ENCODE data around the gene FGF14. TPM values are rescaled to one million over a fixed set of nuclear protein-coding genes. Genes with fewer than 3 reads are reported as not detected.

Gene FGF14
- under 0.01 and 0.07 TPM in 2 replicates for total RNA-seq (2014; rRNA removed; shearing (Covaris generic))

DNA sequence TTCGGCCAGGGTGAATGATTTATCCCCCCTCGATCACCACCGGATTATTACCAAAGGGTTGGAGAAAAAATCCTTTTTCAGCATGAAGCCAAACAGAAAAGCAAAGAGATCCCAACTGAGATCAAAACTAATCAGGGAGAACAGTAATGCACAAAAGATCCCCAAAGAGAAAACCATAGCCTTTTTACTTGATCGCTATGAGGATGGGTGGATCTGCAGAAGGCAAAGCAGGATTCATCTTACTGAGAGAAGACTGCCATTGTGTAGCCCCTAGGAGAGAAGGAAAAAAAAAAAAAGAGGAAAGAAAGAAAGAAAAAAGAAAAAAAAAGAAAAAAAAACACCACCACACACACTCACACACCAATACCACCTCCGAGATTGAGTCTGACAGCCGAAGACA lies at the start of gene FGF14:
FGF14 (minus strand) TSS at position 283 of the 400 bp plus-strand sequence.
- no peak for DNase-seq (ENCODE audit: low spot score)

DNA sequence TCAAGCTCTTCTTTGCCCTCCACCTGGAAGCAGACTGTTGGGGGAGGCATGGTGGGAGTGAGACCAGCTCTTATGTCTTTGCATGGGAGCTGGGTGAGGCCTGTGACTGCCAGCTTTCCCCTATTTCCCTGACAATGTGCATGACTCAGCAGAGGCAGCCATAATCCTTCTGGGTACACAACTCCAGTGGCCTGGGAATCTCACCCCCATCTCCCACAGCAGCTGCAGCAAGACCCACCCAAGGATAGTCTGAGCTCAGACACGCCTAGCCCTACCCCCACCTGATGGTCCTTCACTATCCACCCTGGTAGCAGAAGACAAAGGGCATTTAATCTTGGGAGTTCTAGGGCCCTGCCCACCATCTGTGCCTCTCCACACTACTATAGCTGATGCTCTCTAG lies 41.4 kb upstream of the FGF14 start:
- DNase-seq (ENCODE audit: low spot score) = no peak

DNA sequence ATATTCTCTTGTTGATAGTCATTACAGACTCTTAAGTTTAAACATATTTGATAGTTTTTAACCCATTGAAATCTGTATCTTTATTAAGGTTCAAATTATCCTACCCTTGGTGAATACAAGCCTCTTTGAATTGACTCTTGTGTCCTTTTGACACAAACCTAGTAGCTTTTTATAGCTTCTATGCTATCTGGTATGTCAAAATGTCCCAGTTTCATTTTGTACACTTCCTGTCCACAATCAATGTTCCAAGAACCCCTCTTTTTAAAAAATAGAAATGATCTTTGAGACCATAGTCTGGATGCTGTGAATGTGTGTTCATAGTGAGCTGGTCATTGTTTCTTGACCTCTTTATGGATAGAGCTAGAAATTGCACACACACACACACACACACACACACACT lies 39.2 kb upstream of the FGF14 start:
- DNase-seq (ENCODE audit: low spot score) = no peak

DNA sequence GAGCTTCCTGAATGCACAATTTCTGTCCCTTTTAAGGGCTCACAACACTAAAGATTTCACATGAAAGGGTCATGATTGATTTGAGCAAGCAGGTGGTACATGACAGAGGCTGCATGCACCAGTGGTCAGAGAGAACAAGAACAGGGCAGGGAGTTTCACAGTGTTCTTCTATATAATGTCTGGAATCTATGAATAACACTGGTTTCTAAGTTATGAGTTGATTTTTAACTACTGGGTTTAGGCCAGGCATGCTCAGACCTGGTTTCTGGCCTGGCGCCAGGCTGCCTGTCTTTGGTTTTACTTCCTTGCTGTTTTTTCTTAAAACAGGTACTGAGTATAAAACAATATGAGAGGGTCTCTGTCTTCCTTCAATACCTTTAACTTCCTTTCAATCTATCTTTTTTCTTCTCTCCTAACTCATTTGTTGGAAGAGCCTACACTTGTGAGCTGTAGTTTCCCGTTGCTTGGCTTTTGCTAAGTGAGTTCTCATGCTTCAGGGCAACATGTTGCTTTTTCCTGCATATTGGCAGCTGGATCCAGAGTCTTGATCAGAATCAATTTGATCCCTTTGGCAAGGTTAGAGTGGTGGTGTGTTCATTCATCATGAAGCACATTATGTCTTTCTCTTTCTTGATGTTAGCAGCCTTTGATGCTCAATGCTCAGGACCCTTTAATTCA lies 38.5 kb upstream of the FGF14 start:
- DNase-seq (ENCODE audit: low spot score) = no peak

DNA sequence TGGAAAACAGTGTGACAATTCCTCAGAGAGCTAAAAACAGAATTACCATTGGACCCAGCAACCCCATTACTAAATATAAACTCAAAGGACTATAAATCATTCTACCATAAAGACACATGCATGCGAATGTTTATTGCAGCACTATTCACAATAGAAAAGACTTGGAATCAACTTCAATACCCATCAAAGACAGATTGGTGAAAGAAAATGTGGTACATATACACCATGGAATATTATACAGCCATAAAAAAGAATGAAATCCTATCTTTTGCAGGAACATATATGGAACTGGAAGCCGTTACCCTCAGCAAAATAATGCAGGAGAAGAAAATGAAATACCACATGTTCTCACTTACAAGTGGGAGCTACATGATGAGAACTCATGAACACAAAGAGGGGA lies 20.8 kb upstream of the FGF14 start:
- no peak for DNase-seq (ENCODE audit: low spot score)

DNA sequence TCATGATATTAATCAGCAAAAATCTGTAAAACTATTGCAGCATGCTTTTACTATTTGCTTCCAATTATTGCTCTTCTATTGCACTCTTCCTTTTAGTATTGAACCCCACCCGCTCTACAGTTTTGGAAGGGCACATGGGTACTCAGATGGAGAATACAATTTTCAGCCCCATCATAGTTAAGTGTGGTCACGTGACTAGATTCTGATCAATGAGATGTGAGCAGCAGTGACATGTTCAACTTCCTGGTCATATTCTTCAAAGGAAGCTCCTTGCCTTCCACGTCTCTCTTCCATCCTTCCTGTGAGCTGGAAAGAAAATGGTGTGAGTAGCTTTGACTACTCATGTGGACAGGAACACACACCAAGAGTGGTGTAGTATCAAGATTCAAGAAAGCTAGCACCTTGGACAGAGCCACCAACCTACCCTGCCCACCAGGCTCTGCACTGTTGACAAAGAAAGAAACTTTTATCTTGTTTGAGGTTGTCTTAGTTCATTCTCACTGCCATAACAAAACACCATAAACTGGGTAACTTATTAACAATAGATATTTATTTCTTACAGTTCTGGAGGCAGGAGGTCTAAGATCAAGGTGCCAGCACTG lies 3.8 kb upstream of the FGF14 start:
- peak; percentile 34 for DNase-seq (ENCODE audit: low spot score)

DNA sequence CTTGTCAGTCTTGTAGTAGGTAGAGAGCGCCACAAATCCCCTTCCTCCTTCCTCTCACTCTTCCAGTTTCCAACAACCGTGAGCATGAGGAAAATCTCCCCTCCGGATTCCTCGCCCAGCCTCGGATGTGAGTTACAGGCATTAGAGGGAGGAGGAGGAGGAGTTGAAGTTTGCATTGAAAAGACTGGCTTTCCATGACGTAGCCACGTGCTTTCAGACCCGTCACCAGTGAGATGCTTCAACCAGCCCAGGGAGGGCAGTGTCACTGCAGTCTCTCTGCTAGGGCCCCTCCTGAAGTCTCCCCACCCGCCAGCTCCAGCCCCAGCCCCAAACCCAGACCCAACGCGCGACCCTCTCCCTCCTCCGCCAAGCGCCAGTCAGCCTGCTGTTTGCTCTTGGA lies 442 bp upstream of the FGF14 start:
- DNase-seq (ENCODE audit: low spot score) = peak; percentile 31

DNA sequence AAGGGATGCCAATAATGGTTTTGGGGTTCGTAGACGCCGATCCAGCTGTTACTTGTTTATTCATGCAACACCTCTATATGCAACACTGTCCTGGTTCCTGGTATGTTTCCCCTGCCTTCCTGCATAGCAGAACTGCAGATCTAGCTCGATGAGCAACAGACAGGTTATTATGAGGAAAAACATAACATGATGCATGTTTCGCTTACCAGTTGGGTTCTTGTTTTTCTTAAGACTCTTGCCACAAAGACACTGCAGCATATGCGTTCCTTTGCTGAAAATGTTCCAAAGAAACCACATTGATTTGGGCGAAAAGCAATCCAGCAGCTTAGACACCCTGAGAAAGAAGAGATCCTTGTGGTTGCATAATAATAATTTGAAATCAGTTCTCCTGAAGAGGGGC lies 583 bp downstream of the FGF14 start:
- DNase-seq (ENCODE audit: low spot score) = no peak

DNA sequence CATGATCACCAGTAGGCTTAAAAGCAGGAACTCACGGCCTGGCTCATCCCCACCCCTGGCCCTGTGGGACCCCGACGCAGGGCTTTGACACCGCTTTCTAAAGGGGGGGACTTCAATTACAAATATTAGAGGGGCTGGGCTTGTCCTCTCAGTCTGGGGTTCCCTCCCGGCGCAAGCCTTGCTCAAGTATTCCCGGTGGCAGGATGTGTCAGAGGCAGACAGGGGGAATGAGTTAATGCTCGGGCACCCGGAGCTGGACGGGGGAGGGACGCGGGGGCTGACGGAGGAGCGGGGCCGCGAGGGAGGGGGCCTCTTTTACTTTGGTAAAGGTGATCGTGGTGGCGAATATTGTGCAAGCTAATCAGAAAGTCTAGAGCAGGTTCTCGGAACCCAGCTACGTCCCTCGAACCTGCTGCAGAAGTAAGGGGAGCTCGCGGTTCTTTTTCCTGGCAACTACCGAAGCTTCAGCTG lies 1.1 kb downstream of the FGF14 start:
- DNase-seq (ENCODE audit: low spot score) = no peak

DNA sequence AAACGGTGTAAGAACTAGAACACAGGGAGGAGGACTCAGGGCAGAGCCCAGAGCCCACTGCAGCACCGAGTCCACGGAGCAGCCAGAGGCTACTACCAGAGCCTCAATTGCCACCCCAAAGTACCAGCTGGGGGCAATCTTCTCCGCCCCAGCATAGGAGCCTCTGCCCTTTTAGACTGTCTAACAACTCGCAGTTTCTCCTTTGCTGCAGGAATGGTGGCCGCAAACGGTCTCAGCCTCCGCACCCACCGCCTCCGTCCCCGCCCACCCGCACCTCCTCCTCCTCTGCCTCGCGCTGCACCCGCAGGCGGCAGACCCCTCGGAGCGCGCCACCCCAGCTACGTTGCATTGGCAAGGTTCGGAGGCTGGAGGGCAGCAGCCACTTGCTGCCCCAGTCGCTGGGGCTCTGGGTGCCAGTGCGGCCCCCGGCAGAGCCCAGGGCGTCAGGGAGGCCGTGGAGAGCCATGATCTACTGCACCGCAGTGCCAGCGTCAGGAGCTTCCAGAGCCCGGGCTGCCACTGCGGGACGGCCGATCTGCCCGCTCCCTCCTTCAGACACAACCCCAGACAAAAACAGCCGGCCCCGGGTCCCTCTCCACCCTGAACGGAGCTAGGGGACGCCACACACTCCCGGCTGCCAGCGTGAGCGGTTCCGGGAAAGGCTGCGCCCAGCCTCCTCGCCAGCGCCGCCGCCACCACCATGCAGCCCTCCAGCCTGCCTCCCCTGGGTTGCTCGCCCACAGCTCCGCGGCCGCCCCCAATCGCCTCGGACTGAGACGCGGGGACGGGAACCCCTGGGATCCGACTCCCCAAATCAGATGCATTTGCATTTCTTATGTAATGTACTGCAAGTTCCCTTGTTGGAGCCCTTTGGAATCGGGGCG lies 1.8 kb downstream of the FGF14 start:
- no peak for DNase-seq (ENCODE audit: low spot score)

DNA sequence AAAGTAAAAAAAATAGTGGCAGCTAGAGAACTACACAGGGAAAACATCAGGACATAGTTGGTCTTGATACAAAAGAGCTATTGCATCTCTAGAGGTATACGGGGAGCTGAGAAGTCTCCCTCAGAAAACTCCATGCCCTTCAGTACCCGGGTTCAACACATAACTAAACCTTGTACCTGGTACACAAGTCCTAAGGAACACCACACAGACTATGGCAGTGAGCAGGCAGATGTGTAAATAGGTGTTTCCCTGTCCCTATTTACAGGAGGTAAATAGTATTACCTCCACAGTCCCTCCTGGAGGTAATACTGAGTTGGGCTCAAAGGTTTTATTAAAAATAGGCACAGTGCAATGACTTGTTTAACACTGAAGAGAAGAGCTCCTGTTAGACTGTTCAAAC lies 5.9 kb downstream of the FGF14 start:
- no peak for DNase-seq (ENCODE audit: low spot score)

DNA sequence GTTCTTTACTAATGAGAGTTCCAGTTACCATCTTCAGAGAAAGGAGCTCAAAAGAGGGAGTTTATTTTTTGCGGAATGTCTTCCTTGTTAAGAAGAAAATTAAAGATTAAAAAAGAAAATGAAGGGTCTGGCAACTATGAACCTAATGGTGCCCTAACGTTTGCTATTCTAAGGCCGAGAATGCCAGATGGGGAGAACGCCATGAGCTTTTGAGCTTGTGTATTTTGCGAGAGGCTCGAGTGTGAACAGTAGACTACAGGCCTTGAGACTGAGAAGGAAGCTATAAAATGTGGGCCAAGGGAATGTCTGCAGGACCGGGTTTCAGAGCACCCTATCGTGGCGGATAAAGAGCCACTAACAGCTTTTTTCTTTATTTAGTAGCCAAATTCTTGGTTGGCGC lies 6.7 kb downstream of the FGF14 start:
- no peak for DNase-seq (ENCODE audit: low spot score)

DNA sequence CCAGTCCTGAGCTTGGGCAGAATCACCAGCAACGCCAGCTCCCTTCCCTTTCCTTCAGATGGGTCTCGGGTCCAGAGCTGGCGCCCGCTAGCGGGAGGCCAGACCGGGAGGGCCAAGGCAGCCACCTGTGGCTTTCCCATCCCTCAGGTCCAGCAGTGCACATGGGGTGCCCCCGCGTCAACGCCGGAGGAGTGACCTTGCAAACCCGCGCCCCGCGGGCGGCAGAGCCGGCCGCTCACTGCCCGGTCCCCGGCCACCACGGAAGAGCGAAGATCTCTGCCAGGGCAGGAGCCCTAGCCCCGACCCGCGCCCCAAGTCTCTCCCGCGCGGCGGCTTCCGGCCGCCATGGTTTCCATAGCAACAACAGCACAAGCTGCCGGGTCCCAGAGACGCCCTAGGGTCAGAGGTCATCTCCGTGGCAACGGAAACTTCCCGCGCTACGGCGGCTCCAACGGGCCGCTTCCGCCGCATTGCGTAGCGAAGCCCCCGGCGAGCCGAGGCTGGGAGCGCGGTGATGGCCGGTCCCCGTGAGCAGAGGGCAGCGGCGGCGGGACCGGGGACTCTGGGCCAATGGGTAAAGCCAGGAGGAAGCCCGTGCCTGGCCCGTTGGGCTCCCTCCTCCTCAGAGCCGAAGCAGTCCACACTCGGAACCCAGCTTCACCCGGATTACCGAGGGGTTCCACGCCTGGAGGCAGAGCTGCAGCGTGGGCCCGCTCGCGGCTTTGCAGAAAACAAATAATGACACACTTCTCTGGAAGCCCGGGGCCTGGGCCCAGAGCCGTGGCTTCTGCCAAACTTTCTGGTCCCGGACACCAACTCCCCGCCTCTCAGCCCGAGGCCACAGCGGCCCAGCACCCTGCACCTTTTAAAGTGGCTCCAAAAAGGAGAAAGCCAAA lies 7.4 kb downstream of the FGF14 start:
- DNase-seq (ENCODE audit: low spot score) = no peak

DNA sequence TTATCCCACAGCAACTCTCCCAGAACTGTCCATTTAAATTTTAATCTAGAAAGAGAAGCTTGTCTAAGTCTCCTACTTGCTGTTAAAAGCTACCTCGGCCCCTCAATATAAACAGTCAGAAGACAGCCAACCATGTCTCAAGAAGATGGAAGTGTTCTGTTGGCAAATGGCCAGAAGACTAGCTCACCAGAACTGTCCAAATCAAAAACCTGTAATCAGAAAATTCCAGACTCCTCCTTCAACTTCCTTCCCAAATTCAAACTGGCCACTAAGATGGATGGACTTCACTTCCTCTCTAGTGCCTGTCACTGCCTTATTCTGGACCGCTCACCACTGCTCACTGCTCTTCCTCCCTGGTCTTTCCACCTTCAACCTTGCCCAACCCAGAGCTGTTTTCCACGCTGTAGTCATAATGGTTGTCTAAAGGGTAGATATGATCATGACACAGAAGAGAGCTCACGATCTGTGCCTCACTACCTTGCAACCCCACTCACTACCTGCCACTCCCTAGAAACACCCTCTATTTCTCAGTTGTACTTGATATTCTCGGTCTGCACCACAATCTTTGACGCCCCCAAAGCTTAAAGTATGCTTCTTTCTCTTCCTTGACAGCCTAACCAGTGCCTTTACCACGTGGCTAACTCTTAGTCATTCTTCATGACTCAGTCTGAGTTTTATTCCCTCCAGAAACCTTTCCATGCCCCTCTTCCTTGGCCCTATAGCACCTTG lies 9.2 kb downstream of the FGF14 start:
- no peak for DNase-seq (ENCODE audit: low spot score)

DNA sequence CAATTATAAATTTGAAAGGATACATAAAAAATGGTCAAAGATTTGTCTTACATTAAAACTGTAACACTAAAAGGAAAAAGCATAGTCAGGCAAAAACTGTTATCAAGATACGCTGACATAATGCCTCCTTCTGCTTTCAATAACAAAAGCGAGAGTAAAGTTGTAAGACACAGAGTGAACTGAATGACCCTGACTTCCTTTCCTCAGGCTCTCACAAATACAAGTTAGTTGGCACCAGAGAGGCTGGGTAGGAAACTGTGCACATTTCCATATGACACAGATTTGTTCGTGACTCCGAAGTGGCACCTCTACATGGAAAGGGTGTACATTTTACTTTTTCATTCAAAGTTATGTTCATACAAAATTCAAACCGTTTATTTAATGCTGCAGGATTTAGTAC lies 15.4 kb downstream of the FGF14 start:
- no peak for DNase-seq (ENCODE audit: low spot score)

DNA sequence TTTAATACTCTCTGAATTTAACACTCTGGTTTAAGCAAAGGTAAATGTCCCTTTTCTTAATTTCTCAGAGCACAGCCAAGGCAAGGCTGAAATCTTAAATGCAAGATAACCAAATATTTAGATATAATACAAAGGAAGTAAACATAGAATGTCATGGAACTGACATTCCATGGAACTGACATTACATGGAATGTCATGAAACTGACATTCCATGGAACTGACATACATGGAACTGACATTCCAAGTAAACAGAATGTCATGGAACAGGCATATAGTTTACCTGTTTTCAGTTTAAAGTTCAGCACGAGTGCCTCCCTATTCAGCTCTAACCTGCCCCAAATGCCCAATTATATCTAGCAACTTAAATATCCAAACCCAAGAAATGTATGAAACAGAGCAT lies 21.8 kb downstream of the FGF14 start:
- no peak for DNase-seq (ENCODE audit: low spot score)

DNA sequence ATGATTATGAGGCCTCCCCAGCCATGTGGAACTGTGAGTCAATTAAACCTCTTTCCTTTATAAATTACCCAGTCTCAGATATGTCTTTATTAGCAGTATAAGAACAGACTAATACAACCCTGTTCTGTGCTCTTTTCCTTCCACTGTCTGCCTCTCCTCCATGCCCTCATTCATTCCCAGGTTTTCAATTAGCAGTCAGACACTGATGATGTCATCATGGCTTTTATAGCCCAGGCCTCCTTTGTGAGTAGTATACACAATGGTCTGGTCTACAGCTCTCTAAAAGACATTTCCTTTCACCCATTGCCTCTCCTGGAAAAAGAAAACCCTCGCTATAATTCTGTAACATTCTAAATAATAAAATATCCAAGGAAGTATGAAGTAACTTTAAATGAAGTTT lies 25.5 kb downstream of the FGF14 start:
- no peak for DNase-seq (ENCODE audit: low spot score)

DNA sequence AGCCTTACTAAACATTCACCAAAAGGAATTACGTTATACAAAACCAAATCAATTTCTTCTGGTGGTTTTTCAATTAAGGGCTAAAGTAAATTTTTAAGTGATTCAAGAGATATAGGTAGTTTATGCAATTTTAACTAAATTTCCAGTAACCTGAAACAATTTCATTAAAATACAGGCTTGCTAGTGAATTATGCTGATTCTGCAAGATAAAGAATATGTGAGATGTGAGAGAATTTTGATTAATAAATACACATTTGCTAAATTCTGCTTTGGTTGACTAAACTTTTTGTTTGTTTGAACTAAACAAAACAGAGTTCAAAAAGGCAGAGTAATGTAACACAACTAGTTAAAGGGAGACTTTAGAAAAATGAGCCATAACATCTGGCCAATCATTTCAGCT lies 27.1 kb downstream of the FGF14 start:
- DNase-seq (ENCODE audit: low spot score) = no peak

DNA sequence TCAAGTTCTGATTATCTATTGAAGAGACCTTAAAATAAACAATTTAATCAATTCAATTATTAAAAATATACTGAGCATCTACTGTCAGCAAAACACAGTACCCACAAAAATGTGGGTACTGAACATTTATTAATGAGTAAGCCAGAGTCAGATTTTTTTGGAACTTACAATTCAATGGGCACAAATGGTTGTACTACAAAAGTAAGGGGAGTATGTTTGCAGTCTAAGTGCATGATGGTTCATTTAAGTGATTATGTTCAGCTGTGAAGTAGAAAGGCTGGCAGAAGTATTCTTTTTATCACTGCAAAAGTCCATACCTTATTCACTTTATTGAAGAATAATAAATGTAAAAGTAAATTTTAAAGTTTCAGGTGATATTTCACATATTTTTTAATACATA lies 27.6 kb downstream of the FGF14 start:
- no peak for DNase-seq (ENCODE audit: low spot score)

DNA sequence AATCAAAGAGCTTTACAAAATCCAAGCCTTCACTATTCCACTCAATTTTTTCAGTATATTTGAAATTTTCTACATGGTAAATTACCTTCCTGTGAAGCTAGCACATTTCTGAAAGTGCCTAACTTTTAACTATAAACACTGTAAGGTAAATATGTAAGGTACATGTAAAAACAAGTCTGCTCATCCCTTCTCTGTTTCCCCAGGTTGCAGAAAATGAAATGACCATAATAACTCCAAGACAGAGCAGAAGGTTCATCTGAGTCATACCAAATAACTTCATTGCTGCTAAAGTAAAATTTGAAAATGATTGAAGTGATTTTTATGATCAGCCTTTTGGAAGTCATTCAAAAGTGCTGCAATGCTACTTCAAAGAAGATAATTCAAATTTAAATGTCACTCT lies 28.6 kb downstream of the FGF14 start:
- no peak for DNase-seq (ENCODE audit: low spot score)

DNA sequence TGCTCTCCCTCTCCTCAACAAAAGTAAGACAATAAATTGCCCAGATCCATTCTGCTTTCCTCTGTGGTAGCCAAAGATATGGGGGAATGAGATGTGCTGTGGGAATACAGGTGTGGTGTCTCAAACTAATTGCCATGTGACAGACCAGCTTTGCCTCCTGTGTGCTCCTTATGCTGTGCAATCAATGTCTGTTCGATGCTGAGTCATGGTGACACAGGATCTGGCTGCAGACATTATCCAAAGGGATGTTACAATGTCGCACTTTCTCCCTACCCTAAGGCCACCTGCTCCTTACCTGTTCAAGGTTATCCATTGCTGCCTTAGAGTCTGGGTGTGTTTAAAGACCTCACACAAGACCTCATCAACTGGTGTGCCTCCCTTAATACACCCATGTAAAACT lies 32.5 kb downstream of the FGF14 start:
- no peak for DNase-seq (ENCODE audit: low spot score)
